Right atrium auricular region (tissue), 2 donors: ENCODE results near the gene KLRC3. TPM values are rescaled to one million over a fixed set of nuclear protein-coding genes. Genes with fewer than 3 reads are reported as not detected.
"Not testable (repeated sequence)": the region's sequence is repeated elsewhere in the genome, so short reads cannot be mapped to it uniquely, and the experiment has no call there.

Experiments
- DNase-seq: peaks from one replicate; pipeline ENCODE4 v3.0.0-alpha.2; 2019; ENCODE audit warnings: low spot score
- H3K27ac ChIP-seq, 2 donors: fragments of 200-600 bp; sonication (generic); 1 replicate in 1 of 2; 2 replicates in 1 of 2; pipeline ENCODE4 v1.5.1; 2016 to 2019
- H3K27me3 ChIP-seq, 2 donors: fragments of 200-600 bp; sonication (generic); one replicate each; pipeline versions ENCODE4 v1.5.1 to v1.6.0; 2017 to 2019
- H3K36me3 ChIP-seq: fragments of 200-600 bp; sonication (generic); one replicate; pipeline ENCODE4 v1.5.1; 2016
- H3K4me1 ChIP-seq, 2 donors: fragments of 200-600 bp; sonication (generic); one replicate each; pipeline versions ENCODE4 v1.5.1 to v1.6.0; 2017 to 2019
- H3K4me3 ChIP-seq, 2 donors: fragments of 200-600 bp; sonication (generic); 1 replicate in 1 of 2; 2 replicates in 1 of 2; pipeline ENCODE4 v1.5.1; 2017 to 2019; ENCODE audit warnings: mild to moderate bottlenecking in 1 of 2, moderate library complexity in 1 of 2
- H3K9me3 ChIP-seq, 2 donors: fragments of 200-600 bp; sonication (generic); one replicate each; pipeline ENCODE4 v1.5.1; 2019
- CTCF ChIP-seq, 2 donors: fragments of 200-600 bp; sonication (generic); IDR thresholded peaks; one replicate each; pipeline ENCODE4 v1.5.1; 2019; ENCODE audit warnings: antibody characterized with exemption in 2 of 2
- total RNA-seq, 2 donors: library from RNA; depleted of rRNA; stranded (reverse); fragments of >200 nt; gene quantifications; one replicate each; pipeline ENCODE4 v1.1.0, GENCODE V29; 2016

KLRC3 gene
- not detected for total RNA-seq

GRCh38 chr12:10420334-10420733, at the start of gene KLRC3:
Gene KLRC3, minus strand, starts transcription at chr12:10420595. Its CDS starts 45 bp downstream, at chr12:10420550.
- not testable (repeated sequence) for H3K36me3 ChIP-seq, H3K9me3 ChIP-seq, H3K4me3 ChIP-seq

GRCh38 chr12:10469701-10470100, 49.3 kb upstream of the KLRC3 start:
- Histone ChIP-seq H3K27me3 (no peaks in the 10 kb centered on the region), H3K9me3 (no peaks in the 10 kb centered on the region), H3K27ac (no peak overlapping the region), H3K4me1 (no peaks in the 10 kb centered on the region), H3K4me3 (no peak overlapping the region), H3K36me3 (no peaks in the 10 kb centered on the region)
- no peak for DNase-seq
- TF ChIP-seq CTCF (IDR thresholded peaks at IDR 0.05) = no peak

More at GRCh38 chr12:10420334-10420733, at the start of gene KLRC3:
- not testable (repeated sequence) for DNase-seq, H3K4me1 ChIP-seq, H3K27ac ChIP-seq, H3K27me3 ChIP-seq

- Histone ChIP-seq H3K4me3 (no peak overlapping the region), H3K27me3 (no peaks in the 10 kb centered on the region), H3K27ac (no peak overlapping the region), H3K36me3 (no peaks in the 10 kb centered on the region), H3K4me1 (no peaks in the 10 kb centered on the region), H3K9me3 (no peaks in the 10 kb centered on the region)
- no peak for DNase-seq
- no peak for TF ChIP-seq CTCF (IDR thresholded peaks at IDR 0.05)
Observed at GRCh38 chr12:10466311-10466710, 45.9 kb upstream of the KLRC3 start.

- Histone ChIP-seq H3K27me3 (no peaks in the 10 kb centered on the region), H3K27ac (no peak overlapping the region), H3K4me3 (no peak overlapping the region), H3K36me3 (no peaks in the 10 kb centered on the region), H3K4me1 (no peaks in the 10 kb centered on the region), H3K9me3 (peaks cover 10 to 40% of the 10 kb centered on the region in 2 donors)
- DNase-seq = no peak
- no peak for TF ChIP-seq CTCF (IDR thresholded peaks at IDR 0.05)
Observed at GRCh38 chr12:10457760-10458159, 37.4 kb upstream of the KLRC3 start.

GRCh38 chr12:10456856-10457255, 36.5 kb upstream of the KLRC3 start:
- Histone ChIP-seq H3K4me1 (no peaks in the 10 kb centered on the region), H3K36me3 (no peaks in the 10 kb centered on the region), H3K9me3 (peaks cover 10 to 40% of the 10 kb centered on the region in 2 donors), H3K27me3 (no peaks in the 10 kb centered on the region), H3K4me3 (no peak overlapping the region), H3K27ac (no peak overlapping the region)
- no peak for DNase-seq
- TF ChIP-seq CTCF (IDR thresholded peaks at IDR 0.05) = no peak

GRCh38 chr12:10455766-10456165, 35.4 kb upstream of the KLRC3 start:
- no peak for TF ChIP-seq CTCF (IDR thresholded peaks at IDR 0.05)
- H3K27ac ChIP-seq = no peak overlapping the region
- H3K27me3 ChIP-seq = no peaks in the 10 kb centered on the region
- H3K4me1 ChIP-seq = no peaks in the 10 kb centered on the region
- peaks cover 10 to 40% of the 10 kb centered on the region in 2 donors for H3K9me3 ChIP-seq
- H3K36me3 ChIP-seq = no peaks in the 10 kb centered on the region
- DNase-seq = no peak
- H3K4me3 ChIP-seq = no peak overlapping the region
